ENCODE results near the gene CC2D1A.

The CC2D1A gene

DNA sequence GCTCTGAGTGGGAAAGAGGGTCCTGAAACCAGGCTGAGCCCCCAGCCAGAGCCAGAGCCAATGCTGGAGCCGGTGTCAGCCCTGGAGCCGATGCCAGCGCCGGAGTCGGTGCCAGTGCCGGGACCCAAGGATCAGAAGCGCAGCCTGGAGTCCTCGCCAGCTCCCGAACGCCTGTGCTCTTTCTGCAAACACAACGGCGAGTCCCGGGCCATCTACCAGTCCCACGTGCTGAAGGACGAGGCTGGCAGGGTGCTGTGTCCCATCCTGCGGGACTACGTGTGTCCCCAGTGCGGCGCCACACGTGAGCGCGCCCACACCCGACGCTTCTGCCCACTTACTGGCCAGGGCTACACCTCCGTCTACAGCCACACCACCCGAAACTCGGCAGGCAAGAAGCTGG is 28.7 kb upstream of the CC2D1A start:
- no peak for DNase-seq (ENCODE audit: low read depth in 2 of 2)

DNA sequence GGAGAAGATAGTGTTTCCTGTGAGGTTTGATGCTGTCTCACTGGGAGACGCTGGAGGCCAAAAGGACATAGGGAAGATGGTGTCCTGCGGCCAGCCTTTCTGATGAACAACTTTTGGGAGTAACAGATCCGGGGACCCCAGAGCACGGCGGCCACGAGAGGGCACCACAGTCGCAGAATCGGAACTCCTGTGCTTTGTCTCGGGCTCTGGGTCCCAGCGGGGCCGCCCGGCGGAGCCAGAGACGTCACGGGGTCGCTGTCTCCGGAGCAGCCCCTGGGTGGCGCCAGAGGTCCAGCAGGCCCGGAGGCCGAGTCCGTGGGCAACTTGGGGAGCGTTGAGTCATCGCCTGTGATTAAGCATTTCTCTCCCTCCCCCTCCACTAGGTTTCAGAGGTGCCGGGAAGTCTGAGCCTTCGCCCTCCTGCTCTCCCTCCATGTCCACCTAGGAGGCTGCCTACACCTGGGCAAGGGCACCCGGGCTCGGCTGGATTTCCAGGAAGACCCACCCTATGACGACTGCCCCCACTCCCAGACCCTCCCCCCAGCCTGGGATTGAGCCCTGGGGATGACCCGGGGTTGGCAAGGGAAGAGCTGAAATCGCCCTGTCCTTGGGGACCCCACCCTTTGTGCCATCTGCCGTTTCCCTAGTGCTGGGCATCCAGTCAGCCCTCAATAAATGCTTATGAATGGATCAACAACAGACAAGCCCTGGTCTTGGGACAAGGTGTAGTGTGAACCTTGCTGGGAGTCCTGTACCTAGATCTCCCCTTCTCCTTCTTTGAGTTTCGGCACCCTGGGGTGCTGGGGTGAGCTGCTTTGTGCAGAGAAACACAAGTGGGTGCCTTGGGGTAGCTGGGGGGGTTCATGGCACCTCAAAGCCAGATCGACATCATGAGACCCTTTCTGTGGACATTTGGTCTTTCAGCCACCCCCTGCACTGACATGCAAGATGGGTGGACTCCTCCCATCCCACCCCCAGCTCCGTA is 25.6 kb upstream of the CC2D1A start:
- DNase-seq (ENCODE audit: low read depth in 2 of 2): peak; percentile 98

DNA sequence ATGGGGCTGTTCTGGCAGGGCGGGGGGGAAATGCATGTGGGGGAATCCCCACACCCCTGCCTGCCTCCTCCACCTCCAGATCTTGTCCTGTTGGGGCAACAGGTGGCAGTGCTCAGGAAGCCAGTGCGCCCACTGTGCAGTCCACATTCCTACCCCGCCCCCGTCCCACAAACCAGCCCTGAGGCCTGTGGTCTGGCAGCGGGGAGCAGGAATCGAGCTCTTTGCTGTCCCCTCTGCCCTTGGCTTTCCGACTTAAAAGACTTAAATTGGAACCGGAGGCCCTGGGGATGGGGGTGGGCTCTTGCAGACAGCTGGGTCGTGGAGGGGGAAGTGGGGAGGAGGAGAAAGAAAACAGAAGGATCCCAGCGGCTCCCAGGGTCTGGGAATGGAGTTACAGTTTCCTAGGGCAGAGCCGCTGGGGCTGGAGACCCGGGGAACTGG is 24.7 kb upstream of the CC2D1A start:
- no peak for DNase-seq (ENCODE audit: low read depth in 2 of 2)

DNA sequence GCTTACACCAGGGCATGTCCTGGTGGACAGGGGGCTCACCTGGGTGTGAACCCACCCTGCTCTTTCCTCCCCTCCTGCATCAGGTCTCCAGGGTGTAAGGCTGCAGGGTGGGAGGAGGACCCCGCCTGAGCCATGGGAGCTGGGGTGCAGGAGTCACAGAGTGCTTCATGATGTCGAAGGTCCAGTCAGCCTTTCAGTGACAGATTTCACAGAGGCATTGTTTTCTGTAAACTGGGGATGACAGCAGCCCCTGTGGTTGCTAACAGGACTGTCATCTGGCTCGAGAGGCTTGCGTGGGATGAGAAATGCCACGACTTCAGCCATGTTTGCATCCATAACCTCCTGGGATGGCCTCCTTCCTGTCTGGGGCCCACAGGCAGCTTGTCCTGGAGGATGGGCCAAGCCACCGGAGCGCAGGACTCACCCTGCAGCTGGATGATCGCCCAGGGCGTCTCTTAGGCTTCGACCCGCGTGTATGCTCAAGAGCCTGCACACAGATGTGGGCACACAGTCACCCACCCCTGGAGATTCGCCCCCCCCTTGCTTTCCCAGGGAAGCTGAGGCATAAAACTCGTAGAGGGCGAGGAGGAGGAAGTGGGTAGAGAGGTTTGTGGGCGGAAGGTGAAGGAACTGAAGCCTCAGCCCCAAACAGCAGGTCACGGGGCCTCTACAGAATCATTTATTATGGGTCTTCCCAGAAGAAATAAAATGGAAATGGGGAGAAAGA is 24.1 kb upstream of the CC2D1A start:
- no peak for DNase-seq (ENCODE audit: low read depth in 2 of 2)

DNA sequence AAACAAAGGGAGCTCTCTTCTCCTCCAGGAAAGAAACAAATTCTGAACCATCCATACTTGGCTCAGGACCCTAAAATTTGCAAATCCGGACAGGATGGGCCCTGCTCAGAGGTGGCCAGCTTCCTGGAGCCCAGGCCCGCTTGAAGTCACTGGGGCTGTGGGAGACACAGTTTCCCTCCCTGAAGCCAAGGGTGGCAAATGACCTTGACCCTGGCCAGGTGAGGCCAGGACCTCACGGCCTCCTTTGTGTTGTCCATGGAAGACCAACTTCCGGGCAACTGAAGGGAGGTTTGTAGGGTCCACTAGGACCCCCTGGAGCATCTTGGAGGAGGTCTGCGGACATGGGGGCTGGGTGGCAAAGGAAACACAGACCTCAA is 23.6 kb upstream of the CC2D1A start:
- DNase-seq (ENCODE audit: low read depth in 2 of 2): no peak

DNA sequence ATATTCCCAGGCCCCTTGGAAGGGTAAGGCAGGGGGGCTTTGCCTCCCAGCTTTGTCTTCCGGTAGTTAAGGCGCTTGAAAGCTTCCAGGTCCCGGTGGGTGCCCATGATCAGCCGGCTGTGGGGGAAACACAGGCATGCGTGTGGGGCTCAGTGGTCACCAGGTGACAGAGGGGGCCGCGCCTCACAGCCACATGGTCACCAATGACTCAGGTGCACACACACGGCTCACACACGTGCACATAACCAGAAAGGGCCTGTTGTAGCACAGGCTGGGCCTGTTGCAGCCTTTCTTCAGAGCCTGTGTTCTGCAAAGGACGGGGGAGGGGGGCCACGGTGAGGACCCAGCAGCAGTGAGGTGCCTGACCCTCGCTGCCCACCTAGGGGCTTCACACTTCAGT is 23.2 kb upstream of the CC2D1A start:
- no peak for DNase-seq (ENCODE audit: low read depth in 2 of 2)

DNA sequence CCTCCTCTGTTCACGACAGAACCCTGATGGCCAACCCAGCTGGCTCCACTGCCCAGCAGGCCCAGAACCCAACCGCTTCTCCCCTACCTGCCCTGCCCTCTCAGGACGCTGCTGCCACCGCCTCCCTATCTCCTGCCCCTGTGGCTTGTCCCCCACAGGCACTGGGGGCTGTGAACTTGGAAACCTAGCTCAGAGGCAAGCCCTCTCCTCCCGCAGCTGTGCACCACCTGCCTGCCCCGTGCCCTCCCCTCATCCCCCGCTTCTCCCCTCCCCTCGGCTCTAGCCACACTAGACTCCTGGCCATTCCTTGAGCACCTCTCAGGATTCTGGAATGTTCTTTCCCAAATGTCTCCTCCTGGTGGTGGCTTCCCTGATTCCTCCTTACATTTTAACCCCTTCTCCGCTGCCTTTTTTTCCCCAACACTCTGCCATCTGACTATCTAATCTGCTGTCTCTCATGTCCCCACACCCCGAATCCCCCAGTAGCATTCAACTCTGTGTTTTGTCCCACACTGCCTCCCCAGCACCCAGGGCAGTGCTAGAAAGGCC is 22.4 kb upstream of the CC2D1A start:
- DNase-seq (ENCODE audit: low read depth in 2 of 2): no peak

DNA sequence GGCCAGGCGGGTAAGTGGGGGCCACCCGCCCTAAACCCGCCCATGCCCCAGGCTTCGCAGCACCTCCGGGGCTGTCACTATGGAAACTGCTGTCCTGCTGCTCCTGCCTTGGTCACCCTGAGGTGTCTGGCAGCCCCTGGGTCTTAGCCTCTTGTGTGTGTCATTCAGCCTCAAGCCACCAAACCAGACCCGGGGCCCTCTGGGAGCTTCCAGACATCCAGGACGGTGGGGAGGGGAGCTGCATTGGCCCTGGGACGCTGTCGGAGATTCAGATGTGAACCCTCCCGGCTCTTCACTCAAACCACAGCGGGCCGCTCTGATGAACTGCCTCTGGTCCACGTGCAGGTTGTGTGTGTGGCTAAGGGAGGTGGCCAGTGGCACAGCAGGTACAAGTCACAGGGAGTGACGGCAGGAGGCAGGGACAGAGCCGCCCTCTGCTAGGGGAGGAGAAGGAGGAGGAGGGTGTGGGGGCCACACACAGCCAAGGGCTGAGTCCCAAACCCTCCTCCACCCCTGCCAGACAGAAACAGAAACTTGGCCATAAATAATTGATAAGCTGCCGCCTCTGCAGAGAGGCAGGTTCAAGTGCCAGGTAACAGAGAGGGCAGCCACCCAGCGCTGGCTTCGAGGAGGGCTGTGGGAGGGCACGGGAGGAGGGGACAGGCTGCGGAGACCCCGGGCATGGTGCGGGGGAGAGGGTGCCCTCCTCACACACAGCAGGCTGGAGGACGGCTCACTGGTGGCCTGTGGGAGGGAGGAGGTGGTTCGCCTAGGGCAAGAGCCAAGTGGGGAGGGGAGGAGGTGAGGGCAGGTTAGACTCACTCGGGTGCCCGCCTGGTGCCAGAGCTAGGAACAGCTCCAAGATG is 21.0 kb upstream of the CC2D1A start:
- DNase-seq (ENCODE audit: low read depth in 2 of 2): no peak

DNA sequence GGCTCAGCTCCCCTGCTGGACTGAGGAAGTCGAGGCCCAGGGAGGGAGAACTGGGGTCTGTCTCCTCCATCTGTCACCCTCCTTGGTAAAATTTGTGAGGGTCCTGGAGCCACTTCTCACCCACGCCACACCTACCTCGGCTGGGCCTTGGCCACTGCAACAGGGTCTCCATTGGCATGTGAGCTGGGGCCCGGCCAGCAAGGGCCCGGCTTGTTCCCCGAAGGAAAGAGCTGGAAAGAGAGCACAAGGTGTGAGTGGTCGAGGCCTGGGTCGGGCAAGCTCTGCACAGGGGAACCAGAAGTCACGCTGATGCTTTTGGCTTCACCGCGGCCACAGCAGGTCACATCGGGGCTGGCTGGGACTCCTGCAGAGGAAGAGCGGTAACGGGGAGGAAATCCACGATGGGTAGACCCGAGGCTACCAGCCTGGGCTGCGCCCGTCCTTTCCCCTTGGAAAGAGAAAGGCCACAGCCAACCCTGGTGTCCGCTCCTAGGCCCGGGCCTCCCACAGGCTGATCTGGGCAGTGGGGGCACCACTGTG is 20.1 kb upstream of the CC2D1A start:
- no peak for DNase-seq (ENCODE audit: low read depth in 2 of 2)

DNA sequence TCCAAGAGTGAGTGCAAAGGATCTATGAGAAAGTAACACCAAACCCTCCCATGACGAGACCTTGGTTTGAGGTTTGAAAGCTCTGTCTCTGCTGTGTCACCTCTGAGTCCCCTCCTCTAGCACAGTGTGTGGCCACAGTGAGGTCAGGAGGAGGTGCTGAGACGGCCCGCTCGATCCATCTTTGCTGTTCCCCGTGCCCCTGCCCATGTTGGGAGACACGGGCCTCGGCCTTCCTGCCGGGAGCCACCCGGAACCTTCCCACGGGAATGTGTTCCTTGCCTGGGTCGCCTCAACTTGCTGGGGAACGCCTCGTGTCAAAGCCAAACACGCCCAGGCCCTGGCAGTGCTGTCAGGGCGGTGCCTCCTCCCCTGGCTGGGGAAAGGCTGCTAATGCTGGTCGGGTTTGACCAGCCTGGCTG is 19.0 kb upstream of the CC2D1A start:
- no peak for DNase-seq (ENCODE audit: low read depth in 2 of 2)

DNA sequence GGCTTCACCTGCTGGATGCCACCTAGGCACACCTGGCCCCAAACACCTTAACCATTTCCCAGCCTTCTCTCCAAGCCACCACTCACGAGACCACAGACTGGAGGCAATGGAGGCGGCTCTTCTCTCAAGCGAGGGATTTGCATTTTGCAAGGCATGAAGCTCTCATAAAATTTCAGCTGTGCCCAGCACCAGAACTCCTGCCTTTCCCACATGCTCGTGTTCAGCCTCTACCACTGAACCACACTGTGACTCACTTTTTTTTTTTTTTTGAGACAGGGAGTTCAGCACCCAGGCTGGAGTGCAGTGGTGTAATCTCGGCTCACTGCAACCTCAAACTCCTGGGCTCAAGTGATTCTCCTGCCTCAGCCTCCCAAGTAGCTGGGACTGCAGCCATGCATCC is 18.5 kb upstream of the CC2D1A start:
- no peak for DNase-seq (ENCODE audit: low read depth in 2 of 2)

DNA sequence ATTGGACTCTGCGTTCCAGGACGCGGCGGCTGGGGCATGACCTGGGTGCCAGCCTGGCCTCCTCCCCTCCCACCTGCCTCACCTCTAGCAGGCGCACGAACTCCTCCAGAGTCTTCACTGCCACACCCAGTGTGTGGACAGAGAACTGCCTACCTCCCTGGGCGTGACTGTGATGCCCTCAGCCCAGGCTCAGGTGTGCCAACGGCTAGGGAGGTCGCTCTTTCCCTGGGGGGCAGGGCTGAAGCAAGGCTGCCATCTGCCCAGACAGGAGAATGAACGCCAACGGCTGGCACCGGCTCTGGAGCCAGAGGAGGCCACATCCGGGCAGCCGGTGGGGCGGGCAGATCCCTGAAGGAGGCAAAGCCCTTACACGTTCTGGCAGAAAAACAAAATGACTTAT is 17.7 kb upstream of the CC2D1A start:
- DNase-seq (ENCODE audit: low read depth in 2 of 2): no peak

DNA sequence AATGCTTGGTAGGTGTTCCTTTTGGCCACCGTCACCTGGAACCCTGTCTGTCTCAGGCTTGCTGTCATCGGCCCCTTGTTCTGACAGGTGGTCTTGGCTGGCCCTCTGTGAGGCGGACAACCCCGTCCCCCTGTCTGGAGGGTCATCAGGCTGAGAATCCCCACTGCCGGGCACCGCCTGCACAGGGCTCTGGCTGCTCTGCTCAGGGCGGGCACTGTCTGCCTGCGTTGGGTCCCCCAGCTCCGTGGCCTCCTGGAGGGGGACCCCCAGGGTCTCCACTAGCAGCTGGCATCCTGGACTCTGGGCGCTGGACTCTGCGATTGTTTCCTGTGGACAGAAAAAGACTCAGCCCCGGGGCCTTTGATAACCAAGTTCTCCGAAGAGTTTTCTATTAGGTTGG is 15.9 kb upstream of the CC2D1A start:
- no peak for DNase-seq (ENCODE audit: low read depth in 2 of 2)

DNA sequence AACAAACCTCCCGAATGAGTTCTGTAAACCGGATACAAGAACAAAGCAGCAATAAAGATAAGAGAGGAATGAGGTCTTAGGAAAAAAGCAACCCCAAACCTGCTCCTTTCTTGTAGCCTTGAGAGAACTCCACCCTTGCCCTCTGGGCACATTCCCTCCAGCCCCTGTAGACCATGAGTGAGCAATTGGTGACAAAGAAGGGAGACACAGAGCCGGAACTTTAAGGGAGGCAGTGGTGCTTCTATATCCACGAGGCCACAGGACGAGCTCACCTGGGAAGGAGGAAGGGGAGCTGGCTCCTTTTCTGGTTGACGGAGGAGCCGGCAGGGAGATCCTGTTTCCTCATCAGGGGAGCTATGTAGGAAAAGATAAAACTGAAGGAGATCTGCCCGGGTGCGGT is 13.1 kb upstream of the CC2D1A start:
- no peak for DNase-seq (ENCODE audit: low read depth in 2 of 2)

DNA sequence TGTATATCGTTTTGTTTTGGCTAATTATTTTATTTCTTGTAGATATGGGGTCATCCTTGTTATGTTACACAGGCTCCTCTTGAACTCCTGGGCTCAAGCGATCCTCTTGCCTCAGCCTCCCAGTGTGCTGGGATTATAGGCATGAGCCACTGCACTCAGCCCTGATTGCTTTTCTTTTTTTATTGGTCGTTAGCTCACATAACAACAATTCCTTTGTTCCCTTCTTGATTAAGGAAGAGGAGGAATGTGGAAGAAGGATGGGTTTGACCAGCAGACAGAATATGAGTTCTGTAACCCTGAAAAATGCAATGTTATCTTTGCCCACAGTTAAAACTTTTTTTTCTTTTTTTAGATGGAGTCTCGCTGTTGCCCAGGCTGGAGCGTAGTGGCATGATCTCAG is 11.4 kb upstream of the CC2D1A start:
- no peak for DNase-seq (ENCODE audit: low read depth in 2 of 2)

DNA sequence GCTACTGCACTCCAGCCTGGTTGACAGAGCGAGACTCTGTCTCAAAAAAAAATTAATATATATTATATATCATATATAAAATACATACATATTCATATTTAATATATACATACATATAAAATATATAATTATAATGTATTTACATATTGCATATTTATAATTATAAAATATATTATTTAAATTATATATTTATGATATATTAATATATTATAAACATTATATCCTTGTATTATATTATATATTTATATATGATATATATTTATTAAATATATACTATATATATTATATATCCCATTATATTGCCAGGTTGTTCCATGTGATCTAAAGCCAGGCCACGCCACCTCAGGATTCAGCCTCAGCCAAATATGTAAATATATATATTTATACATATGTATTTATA is 9.8 kb upstream of the CC2D1A start:
- no peak for DNase-seq (ENCODE audit: low read depth in 2 of 2)

DNA sequence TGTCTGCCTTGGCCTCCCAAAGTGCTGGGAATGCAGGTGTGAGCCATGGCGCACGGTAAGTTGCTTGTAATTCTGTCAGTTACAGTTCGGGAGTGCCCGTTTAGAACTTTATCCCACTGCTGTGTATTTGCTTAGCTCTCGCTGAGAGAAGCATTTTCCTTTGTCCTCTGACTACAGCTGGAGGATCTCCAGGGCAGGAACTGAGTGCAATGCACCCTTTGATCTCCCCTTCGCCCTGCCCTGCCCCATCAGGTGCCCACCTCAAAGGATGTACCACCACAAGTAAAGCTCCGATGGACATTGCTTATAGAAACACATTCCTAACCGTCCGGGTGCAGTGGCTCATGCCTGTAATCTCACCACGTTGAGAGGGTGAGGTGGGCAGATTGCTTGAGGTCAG is 6.6 kb upstream of the CC2D1A start:
- no peak for DNase-seq (ENCODE audit: low read depth in 2 of 2)

DNA sequence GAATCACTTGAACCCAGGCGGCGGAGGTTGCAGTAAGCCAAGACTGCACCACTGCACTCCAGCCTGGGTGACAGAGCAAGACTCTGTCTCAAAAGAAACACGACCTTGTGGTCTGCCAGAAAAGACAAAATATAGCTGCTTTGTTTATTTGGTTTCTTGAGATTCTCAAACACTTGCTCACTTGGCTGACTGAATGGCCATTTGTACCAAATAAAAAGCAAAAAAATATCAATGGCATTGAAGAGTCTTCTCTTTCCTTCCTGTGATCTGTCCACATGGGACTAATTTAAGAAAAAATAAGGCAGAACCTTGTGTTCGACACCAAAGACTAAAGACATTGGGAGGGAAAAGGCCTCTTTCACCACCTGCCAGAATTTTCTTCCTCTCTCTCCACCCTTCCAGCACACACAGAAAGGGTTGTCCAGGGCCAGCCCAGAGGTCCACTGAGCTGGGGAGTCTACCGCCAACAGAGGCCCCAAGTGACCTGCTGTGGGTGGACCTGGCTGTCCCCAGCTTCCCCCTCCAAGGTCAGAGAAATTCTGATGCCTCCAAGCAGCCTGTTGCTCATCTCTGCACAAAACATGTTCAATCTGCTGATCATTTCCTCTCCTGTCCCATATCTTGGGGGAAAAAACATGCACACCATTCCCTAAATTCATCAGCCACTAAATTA is 6.0 kb upstream of the CC2D1A start:
- DNase-seq (ENCODE audit: low read depth in 2 of 2): no peak

DNA sequence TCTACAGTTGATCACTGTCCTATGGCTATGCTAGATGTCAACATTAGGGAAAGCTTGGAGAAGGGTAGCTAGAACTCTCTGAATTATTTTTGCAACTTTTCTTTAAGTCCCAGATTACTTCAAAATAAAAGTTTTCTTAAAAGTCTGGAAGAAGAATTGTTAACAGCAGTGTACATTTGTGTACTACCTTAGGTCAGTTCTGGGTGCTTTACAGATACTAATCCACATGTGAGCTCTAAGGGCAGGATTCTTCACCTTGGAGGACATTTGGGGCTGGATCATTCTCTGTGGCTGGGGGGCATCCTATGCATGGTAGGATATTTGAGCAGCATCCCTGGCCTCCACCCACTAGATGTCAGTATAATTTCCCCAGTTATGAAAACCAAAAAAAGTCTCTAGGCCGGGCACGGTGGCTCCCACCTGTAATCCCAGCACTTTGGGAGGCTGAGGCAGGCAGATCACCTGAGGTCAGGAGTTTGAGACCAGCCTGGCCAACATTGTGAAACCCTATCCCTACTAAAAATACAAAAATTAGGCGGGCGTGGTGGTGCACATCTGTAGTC is 2.9 kb upstream of the CC2D1A start:
- no peak for DNase-seq (ENCODE audit: low read depth in 2 of 2)

DNA sequence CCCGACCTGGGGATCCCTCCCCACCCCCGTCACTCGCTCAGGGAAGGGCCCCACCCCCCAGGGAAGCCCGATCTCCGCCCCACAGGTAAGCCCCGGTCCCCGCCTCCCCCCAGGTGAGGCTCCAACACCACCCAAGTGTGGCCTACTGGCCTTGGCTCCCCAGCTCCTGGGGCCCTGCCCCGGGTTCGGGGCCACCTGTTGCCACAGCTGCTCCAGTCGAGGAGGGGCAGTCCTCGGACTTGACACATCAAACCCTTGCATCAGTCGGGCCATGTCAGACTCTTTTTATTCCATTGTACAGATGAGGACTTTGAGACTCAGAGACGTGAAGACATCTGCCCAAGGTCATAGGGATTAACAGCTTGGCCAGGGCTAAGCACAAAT is 512 bp downstream of the CC2D1A start:
- peak in 1 of 2 donors; percentile 22 for DNase-seq (ENCODE audit: low read depth in 2 of 2)

DNA sequence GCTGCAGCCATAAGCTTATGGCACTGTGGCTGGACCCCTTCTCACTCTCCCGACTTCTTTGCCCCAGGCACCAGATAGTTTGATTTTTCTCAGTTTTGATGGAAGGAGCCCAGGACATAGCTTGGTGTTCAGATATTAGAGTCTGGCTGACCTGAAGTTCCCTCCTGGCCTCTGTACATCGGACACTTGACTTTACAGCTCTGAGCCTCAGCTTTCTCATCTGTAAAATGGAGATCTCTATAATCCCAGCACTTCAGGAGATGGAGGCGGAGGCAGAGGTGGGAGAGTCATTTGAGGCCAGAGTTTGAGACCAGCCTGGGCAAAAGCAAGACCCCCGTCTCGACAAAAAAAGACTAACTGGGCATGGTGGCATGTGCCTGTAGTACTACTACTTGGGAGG is 909 bp downstream of the CC2D1A start:
- no peak for DNase-seq (ENCODE audit: low read depth in 2 of 2)
